ENCODE measurements around the gene KRTAP19-8. TPM values are rescaled to one million over a fixed set of nuclear protein-coding genes. Genes with fewer than 3 reads are reported as not detected.

KRTAP19-8 gene
- polyA plus RNA-seq, 1 donor (not counting 4 experiments of a cell fraction or from before 2014, with no cell fraction given) = not detected

- H4K20me1 ChIP-seq (ENCODE audit: control insufficient read depth, extremely low read depth, insufficient read depth, low read length) = no peaks in the 10 kb centered on the region
Observed at GRCh38 chr21:30990514-30991262, 47.6 kb downstream of the KRTAP19-8 start.

DNA sequence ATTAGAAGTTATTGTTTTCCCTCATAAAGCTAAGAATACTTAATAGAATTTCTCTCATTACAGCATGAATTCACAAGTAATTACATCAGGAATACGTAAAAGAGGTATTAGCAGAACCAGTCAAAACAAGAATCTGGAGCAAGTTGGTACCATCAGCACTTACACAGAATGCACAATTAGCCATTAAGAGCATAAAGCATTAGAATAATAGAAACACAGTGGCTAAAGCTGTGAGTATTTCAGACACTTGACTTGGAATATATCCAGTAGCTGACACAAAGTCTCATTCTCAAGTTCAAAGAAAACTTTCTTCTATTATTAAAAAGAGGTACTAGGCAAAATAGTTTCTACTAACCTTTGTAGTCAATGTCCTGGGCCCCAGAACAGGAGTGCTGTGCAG lies 49.6 kb downstream of the KRTAP19-8 start:
- H3K27me3 ChIP-seq (ENCODE audit: control insufficient read depth, extremely low read depth, insufficient read depth, low read length) = no peaks in the 10 kb centered on the region
- FAIRE-seq (no peak), DNase-seq (ENCODE audit: low read depth, low spot score) (no peak)
- no peaks in the 10 kb centered on the region for H3K9me3 ChIP-seq (ENCODE audit: control insufficient read depth, low read depth, low read length)
- H3K9me1 ChIP-seq (ENCODE audit: control insufficient read depth, extremely low read depth, insufficient read depth, low read length) = no peaks in the 10 kb centered on the region
- H3K27ac ChIP-seq (ENCODE audit: control insufficient read depth, insufficient read depth, low read length) = no peak overlapping the region
- H3K9ac ChIP-seq (ENCODE audit: control insufficient read depth, extremely low read depth, insufficient read depth, low read length) = no peak overlapping the region
- no peak overlapping the region for H3K4me3 ChIP-seq (ENCODE audit: control insufficient read depth in 2 of 3, extremely low read depth in 1 of 3, insufficient read depth in 2 of 3, low read depth in 1 of 3, low read length in 3 of 3)
- H3K79me2 ChIP-seq (ENCODE audit: control insufficient read depth, insufficient read depth, low read length) = no peaks in the 10 kb centered on the region
- H3K4me2 ChIP-seq (ENCODE audit: control insufficient read depth, extremely low read depth, insufficient read depth, low read depth, low read length) = no peak overlapping the region
- no peak for TF ChIP-seq CTCF (optimal IDR thresholded peaks at IDR 0.05 in 1 of 3, IDR thresholded peaks at IDR 0.05 in 1 of 3, conservative IDR thresholded peaks at IDR 0.05 in 1 of 3; ENCODE audit: extremely low read depth in 1 of 3, insufficient read depth in 2 of 3, low read length in 3 of 3)
- no peak for TF ChIP-seq EZH2 (IDR thresholded peaks at IDR 0.05; ENCODE audit: low read length)
- no peaks in the 10 kb centered on the region for H3K4me1 ChIP-seq (ENCODE audit: control insufficient read depth, extremely low read depth, insufficient read depth, low read length)
- H4K20me1 ChIP-seq (ENCODE audit: control insufficient read depth, extremely low read depth, insufficient read depth, low read length) = no peaks in the 10 kb centered on the region
- no peak overlapping the region for H2AFZ ChIP-seq (ENCODE audit: control insufficient read depth, low read length)
- no peaks in the 10 kb centered on the region for H3K36me3 ChIP-seq (ENCODE audit: control insufficient read depth in 2 of 2, extremely low read depth in 1 of 2, insufficient read depth in 2 of 2, low read length in 2 of 2)
- dilution Hi-C loops (cut with MboI; ENCODE audit: extremely low pct_ligation_motif_present, low sequenced_read_pairs) = no loop called here

More at GRCh38 chr21:30990514-30991262, 47.6 kb downstream of the KRTAP19-8 start:
- no peaks in the 10 kb centered on the region for H3K9me1 ChIP-seq (ENCODE audit: control insufficient read depth, extremely low read depth, insufficient read depth, low read length)
- no peaks in the 10 kb centered on the region for H3K36me3 ChIP-seq (ENCODE audit: control insufficient read depth in 2 of 2, extremely low read depth in 1 of 2, insufficient read depth in 2 of 2, low read length in 2 of 2)
- H3K27me3 ChIP-seq (ENCODE audit: control insufficient read depth, extremely low read depth, insufficient read depth, low read length) = no peaks in the 10 kb centered on the region
- no peak overlapping the region for H3K4me3 ChIP-seq (ENCODE audit: control insufficient read depth in 2 of 3, extremely low read depth in 1 of 3, insufficient read depth in 2 of 3, low read depth in 1 of 3, low read length in 3 of 3)
- dilution Hi-C loops (cut with MboI; ENCODE audit: extremely low pct_ligation_motif_present, low sequenced_read_pairs) = no loop called here
- H3K4me1 ChIP-seq (ENCODE audit: control insufficient read depth, extremely low read depth, insufficient read depth, low read length) = no peaks in the 10 kb centered on the region
- no peaks in the 10 kb centered on the region for H3K79me2 ChIP-seq (ENCODE audit: control insufficient read depth, insufficient read depth, low read length)
- no peak for TF ChIP-seq CTCF (optimal IDR thresholded peaks at IDR 0.05 in 1 of 3, IDR thresholded peaks at IDR 0.05 in 1 of 3, conservative IDR thresholded peaks at IDR 0.05 in 1 of 3; ENCODE audit: extremely low read depth in 1 of 3, insufficient read depth in 2 of 3, low read length in 3 of 3)
- no peak for TF ChIP-seq EZH2 (IDR thresholded peaks at IDR 0.05; ENCODE audit: low read length)
- no peak overlapping the region for H3K4me2 ChIP-seq (ENCODE audit: control insufficient read depth, extremely low read depth, insufficient read depth, low read depth, low read length)
- H3K9me3 ChIP-seq (ENCODE audit: control insufficient read depth, low read depth, low read length) = no peaks in the 10 kb centered on the region
- no peak for DNase-seq (ENCODE audit: low read depth, low spot score)
- no peak overlapping the region for H3K27ac ChIP-seq (ENCODE audit: control insufficient read depth, insufficient read depth, low read length)
- FAIRE-seq = no peak
- no peak overlapping the region for H2AFZ ChIP-seq (ENCODE audit: control insufficient read depth, low read length)
- H3K9ac ChIP-seq (ENCODE audit: control insufficient read depth, extremely low read depth, insufficient read depth, low read length) = no peak overlapping the region

Other genes starting within 250 kb of the KRTAP19-8 start
- not detected in 3 replicates for gene KRTAP8-1, start 225.2 kb downstream of the KRTAP19-8 start, polyA plus RNA-seq
- not detected in 3 replicates for gene KRTAP7-1, start 208.7 kb downstream of the KRTAP19-8 start, polyA plus RNA-seq
- gene KRTAP11-1, start 156.9 kb downstream of the KRTAP19-8 start, polyA plus RNA-seq = not detected in 3 replicates